Hepatocyte (in vitro differentiated cells): ENCODE measurements around the gene JAKMIP1. TPM values are rescaled to one million over a fixed set of nuclear protein-coding genes. Genes with fewer than 3 reads are reported as not detected.

ENCODE experiments used
- DNase-seq: peaks from one replicate; pipeline ENCODE4 v3.0.0-alpha.2; 2016; ENCODE audit warnings: low spot score
- H2AFZ ChIP-seq: fragments of 200-600 bp; sonication (generic); 2 replicates; pipeline ENCODE4 v1.6.0; 2016; ENCODE audit warnings: antibody characterized with exemption, mild to moderate bottlenecking
- H3K27ac ChIP-seq: fragments of 200-600 bp; sonication (generic); 2 replicates; pipeline ENCODE4 v1.5.1; 2016; ENCODE audit warnings: mild to moderate bottlenecking
- H3K27me3 ChIP-seq: fragments of 200-600 bp; sonication (generic); 2 replicates; pipeline ENCODE4 v1.6.1; 2016
- H3K36me3 ChIP-seq: fragments of 200-600 bp; sonication (generic); replicated peaks from 2 replicates; pipeline ENCODE4 v1.5.1; 2016; ENCODE audit warnings: low read depth; ENCODE audit not compliant: insufficient read depth
- H3K4me1 ChIP-seq: fragments of 200-600 bp; sonication (generic); 2 replicates; pipeline ENCODE4 v1.5.1; 2016; ENCODE audit warnings: mild to moderate bottlenecking, moderate library complexity; ENCODE audit not compliant: insufficient read depth
- H3K4me2 ChIP-seq: fragments of 200-600 bp; sonication (generic); 2 replicates; pipeline ENCODE4 v1.6.0; 2016
- H3K4me3 ChIP-seq: fragments of 200-600 bp; sonication (generic); 2 replicates; pipeline ENCODE4 v1.5.1; 2016; ENCODE audit warnings: mild to moderate bottlenecking
- H3K79me2 ChIP-seq: fragments of 200-600 bp; sonication (generic); 2 replicates; pipeline ENCODE4 v1.6.0; 2017; ENCODE audit warnings: mild to moderate bottlenecking
- H3K9me2 ChIP-seq: fragments of 200-600 bp; sonication (generic); replicated peaks from 2 replicates; pipeline ENCODE4 v1.6.0; 2017; ENCODE audit warnings: mild to moderate bottlenecking; ENCODE audit not compliant: insufficient read depth
- H3K9me3 ChIP-seq: fragments of 200-600 bp; sonication (generic); 2 replicates; pipeline ENCODE4 v1.5.1; 2016; ENCODE audit warnings: low read depth, mild to moderate bottlenecking
- H4K20me1 ChIP-seq: fragments of 200-600 bp; sonication (generic); 2 replicates; pipeline ENCODE4 v1.6.0; 2016; ENCODE audit warnings: mild to moderate bottlenecking; ENCODE audit not compliant: insufficient read depth, poor library complexity, severe bottlenecking
- CTCF ChIP-seq: fragments of 200-600 bp; sonication (generic); IDR thresholded peaks from 2 replicates; pipeline ENCODE4 v1.5.1; 2016; ENCODE audit warnings: antibody characterized with exemption, mild to moderate bottlenecking; ENCODE audit not compliant: poor library complexity
- EZH2 ChIP-seq: fragments of 200-600 bp; sonication (generic); IDR thresholded peaks from 2 replicates; pipeline ENCODE4 v1.6.1; 2016; ENCODE audit warnings: antibody characterized with exemption, mild to moderate bottlenecking, borderline replicate concordance
- EZH2phosphoT487 ChIP-seq: fragments of 200-600 bp; sonication (generic); IDR thresholded peaks from one replicate; pipeline ENCODE4 v1.6.1; 2018; ENCODE audit warnings: antibody characterized with exemption, mild to moderate bottlenecking, low read depth, moderate library complexity; ENCODE audit not compliant: unreplicated experiment, severe bottlenecking
- WGBS: methylation state at CpG from one replicate; pipeline ENCODE4 v1.1.6; 2016; ENCODE audit warnings: low lambda C conversion rate; ENCODE audit errors: missing lambda C conversion rate; 5-methylcytosine and 5-hydroxymethylcytosine counted together
- polyA plus RNA-seq: library from polyadenylated mRNA; unstranded; fragments of >200 nt; fragmentation: Nextera tagmentation; extraction: Ambion mirVana; gene quantifications from 2 replicates; pipeline ENCODE4 v1.2.1, GENCODE V29; 2016
- total RNA-seq: library from RNA; depleted of rRNA; stranded (reverse); fragments of >200 nt; gene quantifications from 2 replicates; pipeline ENCODE4 v1.2.3, GENCODE V29; 2014

Gene JAKMIP1
- total and polyA plus RNA-seq, 2 experiments from 2014 or later, result not detected

GRCh38 chr4:6106156-6106555, 94.2 kb downstream of the JAKMIP1 start:
- H4K20me1 ChIP-seq, result no peaks in the 10 kb centered on the region
- H3K27me3 ChIP-seq, result peaks cover 2% of the 10 kb centered on the region
- no peaks in the 10 kb centered on the region for H3K9me2 ChIP-seq
- no peak for DNase-seq
- H3K4me1 ChIP-seq, result no peaks in the 10 kb centered on the region
- no peaks in the 10 kb centered on the region for H3K9me3 ChIP-seq
- no peaks in the 10 kb centered on the region for H3K36me3 ChIP-seq
- H3K79me2 ChIP-seq, result no peaks in the 10 kb centered on the region
- TF ChIP-seq EZH2, result no peak
- TF ChIP-seq EZH2phosphoT487, result no peak
- TF ChIP-seq CTCF, result no peak
- H3K4me3 ChIP-seq, result no peak overlapping the region
- H3K27ac ChIP-seq, result no peak overlapping the region
- H2AFZ ChIP-seq, result no peak overlapping the region
- H3K4me2 ChIP-seq, result no peak overlapping the region
- WGBS, result 86% methylated on average over 5 of the region's 5 CpGs

- TF ChIP-seq EZH2phosphoT487 (no peak), EZH2 (no peak), CTCF (no peak)
- Histone ChIP-seq H3K9me3 (no peaks in the 10 kb centered on the region), H3K4me1 (no peaks in the 10 kb centered on the region), H3K36me3 (no peaks in the 10 kb centered on the region), H3K79me2 (no peaks in the 10 kb centered on the region), H2AFZ (no peak overlapping the region), H4K20me1 (no peaks in the 10 kb centered on the region), H3K4me2 (no peak overlapping the region), H3K27me3 (peaks cover 2% of the 10 kb centered on the region), H3K27ac (no peak overlapping the region), H3K9me2 (no peaks in the 10 kb centered on the region), H3K4me3 (no peak overlapping the region)
- WGBS, result 94% methylated on average over 58 of the region's 60 CpGs
- DNase-seq, result no peak
Measured at GRCh38 chr4:6105311-6105911, 94.9 kb downstream of the JAKMIP1 start.

GRCh38 chr4:6104541-6105130, 95.7 kb downstream of the JAKMIP1 start:
- H3K79me2 ChIP-seq, result no peaks in the 10 kb centered on the region
- H3K9me3 ChIP-seq, result no peaks in the 10 kb centered on the region
- no peaks in the 10 kb centered on the region for H3K4me1 ChIP-seq
- H3K36me3 ChIP-seq, result no peaks in the 10 kb centered on the region
- no peak for DNase-seq
- TF ChIP-seq CTCF (no peak), EZH2phosphoT487 (no peak), EZH2 (no peak)
- no peak overlapping the region for H3K4me2 ChIP-seq
- WGBS, result 73% methylated on average over 7 of the region's 7 CpGs
- no peaks in the 10 kb centered on the region for H3K9me2 ChIP-seq
- H3K4me3 ChIP-seq, result no peak overlapping the region
- H3K27ac ChIP-seq, result no peak overlapping the region
- no peak overlapping the region for H2AFZ ChIP-seq
- H3K27me3 ChIP-seq, result peaks cover 2% of the 10 kb centered on the region
- H4K20me1 ChIP-seq, result no peaks in the 10 kb centered on the region
